OCI-LY1 (cell line): ENCODE data around the gene DDOST.
"Not testable (repeated sequence)": the region's sequence is repeated elsewhere in the genome, so short reads cannot be mapped to it uniquely, and the experiment has no call there.

Experiments used
- H2AFZ ChIP-seq: fragments of 200-600 bp; sonication (generic), shearing (Covaris generic); 2 replicates; pipeline ENCODE4 v1.6.0; 2014; ENCODE audit warnings: antibody characterized with exemption, mild to moderate bottlenecking, low read length
- H3F3A ChIP-seq: fragments of 200-600 bp; sonication (generic), shearing (Covaris generic); 2 replicates; pipeline ENCODE4 v1.6.0; 2014; ENCODE audit warnings: mild to moderate bottlenecking, antibody characterized with exemption, low read length, moderate library complexity; ENCODE audit not compliant: insufficient read depth
- H3K27ac ChIP-seq: fragments of 200-600 bp; sonication (generic); 2 replicates; pipeline ENCODE4 v1.5.1; 2014; ENCODE audit warnings: low read length, mixed run types, mild to moderate bottlenecking, low read depth; ENCODE audit not compliant: poor library complexity, severe bottlenecking
- H3K27me3 ChIP-seq: fragments of 200-600 bp; sonication (generic); 2 replicates; pipeline ENCODE4 v1.6.0; 2014; ENCODE audit warnings: antibody characterized with exemption, mild to moderate bottlenecking, low read length, moderate library complexity; ENCODE audit not compliant: insufficient read depth
- H3K36me3 ChIP-seq: fragments of 200-600 bp; sonication (generic); 2 replicates; pipeline ENCODE4 v1.6.1; 2014; ENCODE audit warnings: mild to moderate bottlenecking, antibody characterized with exemption, low read length, moderate library complexity, mixed read lengths; ENCODE audit not compliant: insufficient read depth
- H3K4me1 ChIP-seq: fragments of 200-600 bp; sonication (generic); 2 replicates; pipeline ENCODE4 v1.5.1; 2014; ENCODE audit warnings: mild to moderate bottlenecking, low read length, moderate library complexity; ENCODE audit not compliant: insufficient read depth, severe bottlenecking
- H3K4me2 ChIP-seq: fragments of 200-600 bp; sonication (generic), shearing (Covaris generic); 2 replicates; pipeline ENCODE4 v1.6.1; 2014; ENCODE audit warnings: low read length
- H3K4me3 ChIP-seq: fragments of 200-600 bp; sonication (generic); 2 replicates; pipeline ENCODE4 v1.5.1; 2014; ENCODE audit warnings: low read length, low read depth, mild to moderate bottlenecking, mixed read lengths; ENCODE audit not compliant: poor library complexity, severe bottlenecking
- H3K79me2 ChIP-seq: fragments of 200-600 bp; shearing (Covaris generic); 2 replicates; pipeline ENCODE4 v1.6.1; 2016; ENCODE audit warnings: mixed run types, low read length, mixed read lengths; ENCODE audit not compliant: insufficient read depth
- H3K9ac ChIP-seq: fragments of 200-600 bp; sonication (generic), shearing (Covaris generic); 2 replicates; pipeline ENCODE4 v1.6.1; 2014; ENCODE audit warnings: mild to moderate bottlenecking, low read length, mixed read lengths
- H3K9me2 ChIP-seq: fragments of 200-600 bp; sonication (generic), shearing (Covaris generic); 2 replicates; pipeline ENCODE4 v1.6.1; 2014; ENCODE audit warnings: low read depth, mild to moderate bottlenecking, low read length, mixed read lengths
- H3K9me3 ChIP-seq: fragments of 200-600 bp; shearing (Covaris generic); 2 replicates; pipeline ENCODE4 v1.6.1; 2014; ENCODE audit warnings: low read length, mixed read lengths
- H4K20me1 ChIP-seq: fragments of 200-600 bp; sonication (generic), shearing (Covaris generic); 2 replicates; pipeline ENCODE4 v1.6.0; 2016; ENCODE audit warnings: mild to moderate bottlenecking, low read length; ENCODE audit not compliant: insufficient read depth
- CTCF ChIP-seq: fragments of 200-600 bp; sonication (generic), shearing (Covaris generic); IDR thresholded peaks from 2 replicates; pipeline ENCODE4 v1.5.1; 2017; ENCODE audit warnings: mild to moderate bottlenecking, antibody characterized with exemption, low read length, moderate library complexity, mixed read lengths
- EZH2 ChIP-seq: fragments of 200-600 bp; sonication (generic), shearing (Covaris generic); IDR thresholded peaks from 2 replicates; pipeline ENCODE4 v1.8.0; 2017; ENCODE audit warnings: borderline replicate concordance, mixed run types, mild to moderate bottlenecking, antibody characterized with exemption, low read length, moderate library complexity, mixed read lengths

DDOST gene

GRCh38 chr1:20609541-20609940 is 51.6 kb downstream of the DDOST start:
- H2AFZ ChIP-seq: no peak overlapping the region
- H3F3A ChIP-seq: no peaks in the 10 kb centered on the region
- no peaks in the 10 kb centered on the region for H3K9me2 ChIP-seq
- H3K27me3 ChIP-seq: no peaks in the 10 kb centered on the region; the same call in 1 of the 2 replicates
- no peaks in the 10 kb centered on the region for H3K9me3 ChIP-seq
- H3K9ac ChIP-seq: no peak overlapping the region
- H3K4me2 ChIP-seq: no peak overlapping the region
- H3K27ac ChIP-seq: no peak overlapping the region
- H4K20me1 ChIP-seq: no peaks in the 10 kb centered on the region
- TF ChIP-seq EZH2: no peak
- TF ChIP-seq CTCF: no peak
- H3K4me1 ChIP-seq: no peaks in the 10 kb centered on the region
- H3K4me3 ChIP-seq: no peak overlapping the region
- no peaks in the 10 kb centered on the region for H3K36me3 ChIP-seq
- no peaks in the 10 kb centered on the region for H3K79me2 ChIP-seq

GRCh38 chr1:20606801-20607570 is 54.2 kb downstream of the DDOST start:
- H3K9ac ChIP-seq, H3K36me3 ChIP-seq, H3K27ac ChIP-seq, H3K9me3 ChIP-seq, H3K9me2 ChIP-seq, H3K4me3 ChIP-seq, H3K4me1 ChIP-seq, H3F3A ChIP-seq, H3K27me3 ChIP-seq, H3K4me2 ChIP-seq, H4K20me1 ChIP-seq, H3K79me2 ChIP-seq, H2AFZ ChIP-seq: not testable (repeated sequence)

DNA sequence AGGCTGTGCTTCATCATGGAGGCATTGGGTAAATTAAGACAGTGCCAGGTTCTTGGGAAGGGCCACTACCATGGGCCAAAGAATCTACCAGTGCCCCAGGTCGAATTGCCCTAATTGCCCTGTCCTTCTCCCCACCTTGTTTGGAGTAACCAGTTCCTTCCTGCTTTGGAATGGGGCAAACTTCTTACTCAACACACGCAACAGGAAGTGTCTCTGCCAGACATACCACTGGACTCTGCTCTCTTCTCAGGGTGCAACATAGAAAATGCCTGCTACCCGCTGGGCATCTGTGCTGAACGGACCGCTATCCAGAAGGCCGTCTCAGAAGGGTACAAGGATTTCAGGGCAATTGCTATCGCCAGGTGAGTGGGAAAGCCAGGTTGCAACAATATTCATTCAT is 56.5 kb downstream of the DDOST start:
- Histone ChIP-seq H3K4me1 (no peaks in the 10 kb centered on the region), H3K9me3 (no peaks in the 10 kb centered on the region), H3K79me2 (no peaks in the 10 kb centered on the region), H3K9ac (no peak overlapping the region), H3K4me3 (no peak overlapping the region), H3K9me2 (no peaks in the 10 kb centered on the region), H3K27ac (no peak overlapping the region), H3K27me3 (peaks cover 5% of the 10 kb centered on the region; the same call in 1 of the 2 replicates), H4K20me1 (no peaks in the 10 kb centered on the region), H2AFZ (no peak overlapping the region), H3F3A (no peaks in the 10 kb centered on the region), H3K36me3 (no peaks in the 10 kb centered on the region), H3K4me2 (no peak overlapping the region)
- TF ChIP-seq CTCF: no peak
- no peak for TF ChIP-seq EZH2
